ENCODE data around the gene PCDHGC5. TPM values are rescaled to one million over a fixed set of nuclear protein-coding genes. Genes with fewer than 3 reads are reported as not detected.
A peak's percentile ranks its signal among the peaks of the same experiment; 100 is the strongest.

The PCDHGC5 gene
- total and polyA plus RNA-seq, 2 donors (not counting 1 experiment from before 2014, with no cell fraction given) = 1.1 to 2.6 TPM

GRCh38 chr5:141525653-141526052 is 36.8 kb downstream of the PCDHGC5 start:
- TF ChIP-seq CTCF (conservative IDR thresholded peaks at IDR 0.05 in 1 of 2, IDR thresholded peaks at IDR 0.05 in 1 of 2; ENCODE audit: low read depth in 1 of 2, low read length in 2 of 2) = no peak
- TF ChIP-seq EZH2 (IDR thresholded peaks at IDR 0.05; ENCODE audit: low read length, missing control alignments) = no peak
- H3K9me3 ChIP-seq (ENCODE audit: control insufficient read depth, insufficient read depth, low read depth, low read length) = no peaks in the 10 kb centered on the region
- no peak overlapping the region for H2AFZ ChIP-seq (ENCODE audit: low read length)
- H4K20me1 ChIP-seq (ENCODE audit: control insufficient read depth, extremely low read depth, insufficient read depth, low read length) = no peaks in the 10 kb centered on the region
- H3K27me3 ChIP-seq (ENCODE audit: control insufficient read depth, insufficient read depth, low read length) = no peaks in the 10 kb centered on the region
- H3K4me1 ChIP-seq (ENCODE audit: control insufficient read depth, extremely low read depth, insufficient read depth, low read length) = peaks cover 64% of the 10 kb centered on the region
- H3K36me3 ChIP-seq (ENCODE audit: control insufficient read depth, insufficient read depth, low read length) = peaks cover 4% of the 10 kb centered on the region
- peak overlapping the region; percentile 77 for H3K4me2 ChIP-seq (ENCODE audit: extremely low read depth, insufficient read depth, low read length)
- H3K79me2 ChIP-seq (ENCODE audit: control insufficient read depth, insufficient read depth, low read length) = no peaks in the 10 kb centered on the region
- no peak overlapping the region for H3K4me3 ChIP-seq (replicated peaks in 1 of 4; ENCODE audit: control extremely low read depth in 1 of 4, insufficient read depth in 1 of 4, low read depth in 3 of 4, low read length in 4 of 4)
- peak overlapping the region; percentile 89 for H3K27ac ChIP-seq (ENCODE audit: insufficient read depth, low read length)
- DNase-seq (ENCODE audit: low read depth in 2 of 2) = no peak
- no peak overlapping the region for H3K9ac ChIP-seq (ENCODE audit: insufficient read depth, low read length)

GRCh38 chr5:141527426-141527825 is 38.5 kb downstream of the PCDHGC5 start:
- H3K27ac ChIP-seq (ENCODE audit: insufficient read depth, low read length) = no peak overlapping the region
- peak in 1 of 2 donors; percentile 27 for DNase-seq (ENCODE audit: low read depth in 2 of 2)
- H3K79me2 ChIP-seq (ENCODE audit: control insufficient read depth, insufficient read depth, low read length) = no peaks in the 10 kb centered on the region
- TF ChIP-seq EZH2 (IDR thresholded peaks at IDR 0.05; ENCODE audit: low read length, missing control alignments) (no peak), CTCF (conservative IDR thresholded peaks at IDR 0.05 in 1 of 2, IDR thresholded peaks at IDR 0.05 in 1 of 2; ENCODE audit: low read depth in 1 of 2, low read length in 2 of 2) (no peak)
- H3K4me2 ChIP-seq (ENCODE audit: extremely low read depth, insufficient read depth, low read length) = no peak overlapping the region
- no peak overlapping the region for H3K9ac ChIP-seq (ENCODE audit: insufficient read depth, low read length)
- peaks cover 52% of the 10 kb centered on the region for H3K4me1 ChIP-seq (ENCODE audit: control insufficient read depth, extremely low read depth, insufficient read depth, low read length)
- no peaks in the 10 kb centered on the region for H3K9me3 ChIP-seq (ENCODE audit: control insufficient read depth, insufficient read depth, low read depth, low read length)
- H3K27me3 ChIP-seq (ENCODE audit: control insufficient read depth, insufficient read depth, low read length) = no peaks in the 10 kb centered on the region
- H2AFZ ChIP-seq (ENCODE audit: low read length) = no peak overlapping the region
- no peak overlapping the region for H3K4me3 ChIP-seq (replicated peaks in 1 of 4; ENCODE audit: control extremely low read depth in 1 of 4, insufficient read depth in 1 of 4, low read depth in 3 of 4, low read length in 4 of 4)
- no peaks in the 10 kb centered on the region for H4K20me1 ChIP-seq (ENCODE audit: control insufficient read depth, extremely low read depth, insufficient read depth, low read length)
- peaks cover 4% of the 10 kb centered on the region for H3K36me3 ChIP-seq (ENCODE audit: control insufficient read depth, insufficient read depth, low read length)

- Histone ChIP-seq H3K79me2 (ENCODE audit: control insufficient read depth, insufficient read depth, low read length) (no peaks in the 10 kb centered on the region), H3K4me3 (replicated peaks in 1 of 4; ENCODE audit: control extremely low read depth in 1 of 4, insufficient read depth in 1 of 4, low read depth in 3 of 4, low read length in 4 of 4) (no peak overlapping the region), H3K4me1 (ENCODE audit: control insufficient read depth, extremely low read depth, insufficient read depth, low read length) (peaks cover 47% of the 10 kb centered on the region), H3K27me3 (ENCODE audit: control insufficient read depth, insufficient read depth, low read length) (no peaks in the 10 kb centered on the region), H2AFZ (ENCODE audit: low read length) (no peak overlapping the region), H3K9me3 (ENCODE audit: control insufficient read depth, insufficient read depth, low read depth, low read length) (no peaks in the 10 kb centered on the region), H3K36me3 (ENCODE audit: control insufficient read depth, insufficient read depth, low read length) (peaks cover 4% of the 10 kb centered on the region), H4K20me1 (ENCODE audit: control insufficient read depth, extremely low read depth, insufficient read depth, low read length) (no peaks in the 10 kb centered on the region), H3K9ac (ENCODE audit: insufficient read depth, low read length) (no peak overlapping the region), H3K4me2 (ENCODE audit: extremely low read depth, insufficient read depth, low read length) (peak overlapping the region; percentile 59), H3K27ac (ENCODE audit: insufficient read depth, low read length) (peak overlapping the region; percentile 68)
- TF ChIP-seq EZH2 (IDR thresholded peaks at IDR 0.05; ENCODE audit: low read length, missing control alignments) (no peak), CTCF (conservative IDR thresholded peaks at IDR 0.05 in 1 of 2, IDR thresholded peaks at IDR 0.05 in 1 of 2; ENCODE audit: low read depth in 1 of 2, low read length in 2 of 2) (no peak)
- peak; percentile 55 to 67 for DNase-seq (ENCODE audit: low read depth in 2 of 2)
These were observed 39.6 kb downstream of the PCDHGC5 start for GRCh38 chr5:141528291-141528984.

Measured in fibroblast of lung (primary cell).